K562 (cell line): ENCODE measurements around the gene MED15. TPM values are rescaled to one million over a fixed set of nuclear protein-coding genes. Genes with fewer than 3 reads are reported as not detected.

Experiments
- COPS2 ChIP-seq: fragments of 450-650 bp; conservative IDR thresholded peaks from 2 replicates; pipeline ENCODE4 v1.6.1; 2016; ENCODE audit warnings: mild to moderate bottlenecking, moderate library complexity
- MGA ChIP-seq: fragments of 450-650 bp; IDR thresholded peaks from 2 replicates; pipeline ENCODE4 v1.6.1; 2016; ENCODE audit warnings: mild to moderate bottlenecking, moderate library complexity
- polyA plus RNA-seq, 8 experiments: library from polyadenylated mRNA; depleted of rRNA in 4 of 8; stranded (reverse) in 5 of 8; unstranded in 3 of 8; fragments of >200 nt; fragmentation: Nextera tagmentation in 2 of 8; fragmentation: Illumina TruSeq in 1 of 8; extraction: Ambion mirVana in 2 of 8; extraction: Trizol in 1 of 8; gene quantifications; 2 replicates each; pipeline versions ENCODE4 v1.2.1 to v1.2.3, GENCODE V29; 2011 to 2014; ENCODE audit warnings: inconsistent platforms in 1 of 8, missing spikeins in 1 of 8
- total RNA-seq, 7 experiments: library from RNA; depleted of rRNA in 6 of 7; stranded (reverse); fragments of >200 nt in 6 of 7; fragmentation: Illumina TruSeq in 2 of 7; extraction: Trizol in 2 of 7; gene quantifications; 2 replicates each; pipeline versions ENCODE4 v1.2.1 to v1.2.3, GENCODE V29; 2011 to 2021; ENCODE audit warnings: low replicate concordance in 1 of 7

The MED15 gene
- total and polyA plus RNA-seq, 9 of the 15 experiments (the other 6 are each of a cell fraction or from before 2014, with no cell fraction given), result 4.0 to 271 (median 60.1) TPM

- TF ChIP-seq MGA (no peak), COPS2 (no peak)
These were observed 18.5 kb upstream of the MED15 start (continued) for GRCh38 chr22:20488946-20489345.
